ENCODE data around the gene HCRTR1.

The HCRTR1 gene

GRCh38 chr1:31633117-31633516 is 15.6 kb downstream of the HCRTR1 start:
- Histone ChIP-seq H3K36me3 (ENCODE audit: insufficient read depth, low read length) (peaks cover 56% of the 10 kb centered on the region), H3K4me1 (ENCODE audit: insufficient read depth, low read length) (no peaks in the 10 kb centered on the region), H2AFZ (ENCODE audit: low read depth, low read length) (no peak overlapping the region), H3K4me3 (ENCODE audit: low read length) (no peak overlapping the region), H3K9me3 (ENCODE audit: low read length) (no peaks in the 10 kb centered on the region), H3K27me3 (ENCODE audit: insufficient read depth, low read length) (no peaks in the 10 kb centered on the region)

GRCh38 chr1:31637915-31638673 is 20.6 kb downstream of the HCRTR1 start:
- H3K27me3 ChIP-seq (ENCODE audit: insufficient read depth, low read length), result no peaks in the 10 kb centered on the region
- no peaks in the 10 kb centered on the region for H3K9me3 ChIP-seq (ENCODE audit: low read length)
- peaks cover 7% of the 10 kb centered on the region for H3K4me1 ChIP-seq (ENCODE audit: insufficient read depth, low read length)
- H3K36me3 ChIP-seq (ENCODE audit: insufficient read depth, low read length), result peaks cover 14% of the 10 kb centered on the region
- H3K4me3 ChIP-seq (ENCODE audit: low read length), result no peak overlapping the region
- no peak overlapping the region for H2AFZ ChIP-seq (ENCODE audit: low read depth, low read length)

GRCh38 chr1:31639543-31639942 is 22.1 kb downstream of the HCRTR1 start:
- Histone ChIP-seq H3K9me3 (ENCODE audit: low read length) (no peaks in the 10 kb centered on the region), H3K27me3 (ENCODE audit: insufficient read depth, low read length) (no peaks in the 10 kb centered on the region), H2AFZ (ENCODE audit: low read depth, low read length) (no peak overlapping the region), H3K4me1 (ENCODE audit: insufficient read depth, low read length) (peaks cover 17% of the 10 kb centered on the region), H3K4me3 (ENCODE audit: low read length) (no peak overlapping the region), H3K36me3 (ENCODE audit: insufficient read depth, low read length) (peaks cover 5% of the 10 kb centered on the region)

DNA sequence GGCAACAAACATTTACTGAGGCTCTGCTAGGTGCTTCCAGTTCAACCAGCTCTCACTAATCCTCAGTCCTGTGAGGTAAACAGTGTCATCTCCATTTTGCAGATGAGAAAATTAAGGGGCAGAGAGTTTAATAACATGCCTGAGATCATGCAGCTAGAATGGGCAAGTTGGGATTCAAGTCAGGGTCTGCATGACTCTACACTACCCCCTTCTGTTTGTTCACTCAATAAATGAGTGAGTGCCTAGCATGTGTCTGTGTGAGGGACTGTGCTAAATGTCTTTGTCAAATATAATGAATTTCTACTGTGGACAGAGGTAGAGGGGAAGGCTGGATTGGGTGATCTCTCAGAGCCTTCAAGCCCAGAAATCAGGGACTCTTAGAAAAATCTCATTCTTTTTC is 22.7 kb downstream of the HCRTR1 start:
- Histone ChIP-seq H2AFZ (ENCODE audit: low read depth, low read length) (no peak overlapping the region), H3K9me3 (ENCODE audit: low read length) (no peaks in the 10 kb centered on the region), H3K4me1 (ENCODE audit: insufficient read depth, low read length) (peaks cover 17% of the 10 kb centered on the region), H3K4me3 (ENCODE audit: low read length) (no peak overlapping the region), H3K27me3 (ENCODE audit: insufficient read depth, low read length) (no peaks in the 10 kb centered on the region), H3K36me3 (ENCODE audit: insufficient read depth, low read length) (no peaks in the 10 kb centered on the region)

- no peaks in the 10 kb centered on the region for H3K9me3 ChIP-seq (ENCODE audit: low read length)
- peaks cover 20% of the 10 kb centered on the region for H3K4me1 ChIP-seq (ENCODE audit: insufficient read depth, low read length)
- no peaks in the 10 kb centered on the region for H3K36me3 ChIP-seq (ENCODE audit: insufficient read depth, low read length)
- H3K27me3 ChIP-seq (ENCODE audit: insufficient read depth, low read length), result no peaks in the 10 kb centered on the region
- H3K4me3 ChIP-seq (ENCODE audit: low read length), result no peak overlapping the region
- no peak overlapping the region for H2AFZ ChIP-seq (ENCODE audit: low read depth, low read length)
These were observed 23.5 kb downstream of the HCRTR1 start for GRCh38 chr1:31640964-31641363.

GRCh38 chr1:31642366-31642765 is 24.9 kb downstream of the HCRTR1 start:
- Histone ChIP-seq H3K9me3 (ENCODE audit: low read length) (no peaks in the 10 kb centered on the region), H3K36me3 (ENCODE audit: insufficient read depth, low read length) (no peaks in the 10 kb centered on the region), H3K4me3 (ENCODE audit: low read length) (no peak overlapping the region), H3K27me3 (ENCODE audit: insufficient read depth, low read length) (no peaks in the 10 kb centered on the region), H3K4me1 (ENCODE audit: insufficient read depth, low read length) (peaks cover 20% of the 10 kb centered on the region), H2AFZ (ENCODE audit: low read depth, low read length) (no peak overlapping the region)

DNA sequence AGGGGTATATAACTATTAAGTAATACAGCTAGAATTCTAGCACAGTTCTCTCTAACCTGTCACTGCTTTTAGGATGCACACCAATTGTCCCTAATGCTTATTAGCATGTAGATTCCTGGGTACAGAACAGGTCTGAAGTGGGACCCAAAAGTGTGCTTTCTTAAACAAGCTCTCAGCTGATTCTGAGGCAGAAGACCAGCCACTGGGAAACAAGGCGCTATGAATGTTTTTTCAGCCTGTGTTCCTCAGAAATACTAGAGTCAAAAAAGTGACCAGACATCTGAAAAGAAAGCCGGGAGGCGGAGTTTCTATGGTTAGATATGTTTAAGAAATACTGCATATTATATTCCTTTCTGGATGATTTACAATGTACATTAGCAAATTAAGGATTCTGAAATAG is 25.4 kb downstream of the HCRTR1 start:
- Histone ChIP-seq H3K27me3 (ENCODE audit: insufficient read depth, low read length) (no peaks in the 10 kb centered on the region), H3K36me3 (ENCODE audit: insufficient read depth, low read length) (no peaks in the 10 kb centered on the region), H3K4me3 (ENCODE audit: low read length) (no peak overlapping the region), H2AFZ (ENCODE audit: low read depth, low read length) (no peak overlapping the region), H3K9me3 (ENCODE audit: low read length) (no peaks in the 10 kb centered on the region), H3K4me1 (ENCODE audit: insufficient read depth, low read length) (peaks cover 20% of the 10 kb centered on the region)

- Histone ChIP-seq H3K4me1 (ENCODE audit: insufficient read depth, low read length) (peaks cover 20% of the 10 kb centered on the region), H2AFZ (ENCODE audit: low read depth, low read length) (peak overlapping the region; percentile 61), H3K36me3 (ENCODE audit: insufficient read depth, low read length) (no peaks in the 10 kb centered on the region)
These were observed 26.6 kb downstream of the HCRTR1 start for GRCh38 chr1:31643976-31644559.

GRCh38 chr1:31644560-31645273 is 27.2 kb downstream of the HCRTR1 start, which contains the start of gene PEF1:
PEF1 (minus strand) TSS chr1:31644876; CDS start chr1:31644864, 12 bp downstream.
- peak within 1 kb of the TSS; percentile 61 for H2AFZ ChIP-seq (ENCODE audit: low read depth, low read length)
- H3K27me3 ChIP-seq (ENCODE audit: insufficient read depth, low read length), result no peaks in the 10 kb centered on the region
- H3K4me1 ChIP-seq (ENCODE audit: insufficient read depth, low read length), result peaks cover 16% of the 10 kb centered on the region
- H3K36me3 ChIP-seq (ENCODE audit: insufficient read depth, low read length), result no peaks in the 10 kb centered on the region
- no peaks in the 10 kb centered on the region for H3K9me3 ChIP-seq (ENCODE audit: low read length)
- H3K4me3 ChIP-seq (ENCODE audit: low read length), result peak within 1 kb of the TSS; percentile 80

More at GRCh38 chr1:31643976-31644559, 26.6 kb downstream of the HCRTR1 start:
- Histone ChIP-seq H3K9me3 (ENCODE audit: low read length) (no peaks in the 10 kb centered on the region), H3K4me3 (ENCODE audit: low read length) (peak overlapping the region; percentile 80), H3K27me3 (ENCODE audit: insufficient read depth, low read length) (no peaks in the 10 kb centered on the region)

- H3K4me3 ChIP-seq (ENCODE audit: low read length), result peak overlapping the region; percentile 80
- no peaks in the 10 kb centered on the region for H3K36me3 ChIP-seq (ENCODE audit: insufficient read depth, low read length)
- H3K4me1 ChIP-seq (ENCODE audit: insufficient read depth, low read length), result peaks cover 13% of the 10 kb centered on the region
- no peaks in the 10 kb centered on the region for H3K9me3 ChIP-seq (ENCODE audit: low read length)
- H3K27me3 ChIP-seq (ENCODE audit: insufficient read depth, low read length), result no peaks in the 10 kb centered on the region
- H2AFZ ChIP-seq (ENCODE audit: low read depth, low read length), result peak overlapping the region; percentile 61
These were observed 27.7 kb downstream of the HCRTR1 start for GRCh38 chr1:31645274-31645568.

GRCh38 chr1:31646259-31646960 is 28.9 kb downstream of the HCRTR1 start:
- H3K27me3 ChIP-seq (ENCODE audit: insufficient read depth, low read length), result no peaks in the 10 kb centered on the region
- H3K36me3 ChIP-seq (ENCODE audit: insufficient read depth, low read length), result no peaks in the 10 kb centered on the region
- no peak overlapping the region for H2AFZ ChIP-seq (ENCODE audit: low read depth, low read length)
- H3K9me3 ChIP-seq (ENCODE audit: low read length), result no peaks in the 10 kb centered on the region
- H3K4me1 ChIP-seq (ENCODE audit: insufficient read depth, low read length), result peaks cover 13% of the 10 kb centered on the region
- H3K4me3 ChIP-seq (ENCODE audit: low read length), result no peak overlapping the region

- no peak overlapping the region for H3K4me3 ChIP-seq (ENCODE audit: low read length)
- no peaks in the 10 kb centered on the region for H3K36me3 ChIP-seq (ENCODE audit: insufficient read depth, low read length)
- peaks cover 13% of the 10 kb centered on the region for H3K4me1 ChIP-seq (ENCODE audit: insufficient read depth, low read length)
- H3K9me3 ChIP-seq (ENCODE audit: low read length), result no peaks in the 10 kb centered on the region
- no peak overlapping the region for H2AFZ ChIP-seq (ENCODE audit: low read depth, low read length)
- no peaks in the 10 kb centered on the region for H3K27me3 ChIP-seq (ENCODE audit: insufficient read depth, low read length)
These were observed 29.6 kb downstream of the HCRTR1 start for GRCh38 chr1:31647106-31647505.

GRCh38 chr1:31648190-31648589 is 30.7 kb downstream of the HCRTR1 start:
- Histone ChIP-seq H3K9me3 (ENCODE audit: low read length) (no peaks in the 10 kb centered on the region), H2AFZ (ENCODE audit: low read depth, low read length) (no peak overlapping the region), H3K36me3 (ENCODE audit: insufficient read depth, low read length) (no peaks in the 10 kb centered on the region), H3K4me1 (ENCODE audit: insufficient read depth, low read length) (peaks cover 13% of the 10 kb centered on the region), H3K27me3 (ENCODE audit: insufficient read depth, low read length) (peaks cover 2% of the 10 kb centered on the region), H3K4me3 (ENCODE audit: low read length) (no peak overlapping the region)
